GM19463 (cell line): ENCODE results near the gene NOS2.
"Not testable (repeated sequence)": the region's sequence is repeated elsewhere in the genome, so short reads cannot be mapped to it uniquely, and the experiment has no call there.

Source experiments
- ATAC-seq: cut with Tn5 transposase; IDR thresholded peaks from one replicate; pipeline ENCODE4 v1.9.1; 2021; ENCODE audit warnings: mild to moderate bottlenecking, moderate library complexity; ENCODE audit not compliant: unreplicated experiment

NOS2 gene

DNA sequence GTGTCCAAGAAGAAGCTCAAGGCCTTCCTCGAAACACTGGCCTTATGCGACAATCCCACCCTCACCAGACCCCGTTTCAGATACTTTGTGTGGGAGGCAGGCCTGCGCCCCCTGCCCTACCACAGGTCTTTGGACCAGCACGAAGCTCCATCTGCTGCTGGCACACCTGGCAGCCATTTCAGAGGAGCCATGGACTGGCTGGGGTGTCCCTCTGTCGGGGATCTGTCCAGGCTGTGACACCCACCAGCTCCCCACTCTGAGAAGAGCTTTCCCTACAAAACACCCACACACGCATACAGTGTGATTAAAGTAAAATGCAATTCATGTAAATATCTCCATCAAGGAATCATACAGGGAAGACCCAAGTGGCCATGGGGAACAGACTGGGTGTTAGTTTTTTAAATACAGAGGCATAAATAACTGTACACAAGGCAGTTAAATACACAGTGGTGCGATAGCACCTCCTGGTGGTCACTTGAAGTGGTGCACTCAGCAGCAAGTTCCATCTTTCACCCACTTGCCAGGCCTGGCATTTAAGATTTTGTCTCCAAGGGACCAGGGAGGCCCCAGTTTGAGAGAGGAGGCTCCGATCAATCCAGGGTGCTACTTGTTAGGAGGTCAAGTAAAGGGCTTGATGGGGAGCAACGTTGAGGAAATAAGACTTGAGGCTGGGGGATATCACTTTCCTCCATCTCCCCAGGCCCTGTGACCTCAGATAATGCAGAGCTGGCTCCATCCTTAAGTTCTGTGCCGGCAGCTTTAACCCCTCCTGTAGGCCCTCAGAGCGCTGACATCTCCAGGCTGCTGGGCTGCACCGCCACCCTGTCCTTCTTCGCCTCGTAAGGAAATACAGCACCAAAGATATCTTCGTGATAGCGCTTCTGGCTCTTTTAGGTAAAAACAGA is 43.6 kb downstream of the NOS2 start:
- no peak for ATAC-seq

DNA sequence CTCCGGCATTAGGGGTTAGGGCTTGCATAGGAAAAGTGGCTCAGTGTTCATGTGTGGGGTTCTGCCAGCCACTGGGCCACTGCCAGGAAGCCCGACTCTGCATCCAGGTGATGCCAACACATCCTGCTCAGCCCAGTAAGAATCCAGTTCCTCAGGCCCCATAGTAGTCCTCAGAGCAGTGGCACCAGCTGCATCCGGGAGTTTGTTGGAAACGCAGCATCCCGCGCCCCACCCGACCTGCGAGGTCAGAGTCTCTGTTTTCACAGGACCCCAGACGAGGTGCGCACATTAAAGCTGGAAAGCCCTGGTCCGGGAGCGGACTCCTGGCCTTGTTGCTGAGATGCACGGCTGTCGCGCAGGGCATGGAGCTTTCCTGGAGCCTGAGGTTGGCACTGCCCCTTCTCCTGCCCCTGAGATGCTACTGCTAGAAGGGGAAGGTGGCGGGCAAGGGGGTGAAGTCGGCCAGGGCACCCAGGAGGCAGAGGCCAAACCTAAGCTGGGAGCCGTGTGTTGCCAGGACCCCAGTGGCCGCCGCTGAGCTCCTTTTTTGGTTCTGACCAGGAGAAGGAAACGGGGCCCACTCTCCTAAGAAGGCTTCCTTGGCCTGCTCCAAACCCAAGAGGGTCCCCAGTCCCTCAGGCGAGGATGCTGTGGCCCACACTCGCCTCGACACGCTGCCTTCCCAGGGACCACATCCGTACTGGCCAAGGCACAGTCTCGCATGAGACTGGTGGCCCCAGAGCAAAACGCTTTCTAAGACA is 44.4 kb downstream of the NOS2 start:
- ATAC-seq: no peak

DNA sequence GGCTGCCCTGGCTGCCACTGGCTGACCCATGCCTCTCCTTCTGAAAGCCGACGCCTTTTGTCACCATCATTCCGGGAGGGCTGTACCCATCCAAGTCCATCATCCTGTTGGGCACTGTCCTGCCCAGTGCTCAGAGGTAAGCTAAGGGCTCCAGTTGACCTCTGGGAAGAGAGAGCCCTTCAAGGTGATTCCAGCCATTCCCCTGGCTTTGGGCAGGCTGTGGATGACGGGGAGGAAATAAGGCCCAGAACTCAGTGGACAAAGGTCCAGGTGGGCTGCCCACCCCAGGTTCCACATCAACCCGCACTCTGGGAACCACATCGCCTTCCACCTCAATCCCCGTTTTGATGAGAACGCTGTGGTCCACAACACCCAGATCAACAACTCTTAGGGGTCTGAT is 45.8 kb downstream of the NOS2 start:
- ATAC-seq: no peak

DNA sequence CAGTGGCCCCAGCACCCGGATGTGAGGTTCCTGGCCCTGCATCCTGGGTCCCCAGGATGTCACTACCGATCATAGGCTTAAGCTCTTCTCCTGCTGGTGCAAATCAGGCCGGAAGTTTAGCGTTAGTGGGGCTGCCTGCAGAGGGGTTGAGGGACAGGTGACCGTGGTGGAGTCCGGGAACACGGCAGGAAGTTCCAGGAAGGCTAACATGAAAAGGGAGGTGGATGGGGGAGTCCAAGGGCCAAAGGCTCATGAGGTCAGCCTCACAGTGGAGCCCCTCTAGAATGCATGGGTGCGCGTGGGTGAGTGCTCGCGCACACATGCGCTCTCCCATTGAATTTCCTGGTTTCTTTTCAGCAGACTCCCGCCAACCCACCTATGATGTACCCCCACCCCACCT is 46.6 kb downstream of the NOS2 start:
- not testable (repeated sequence) for ATAC-seq

DNA sequence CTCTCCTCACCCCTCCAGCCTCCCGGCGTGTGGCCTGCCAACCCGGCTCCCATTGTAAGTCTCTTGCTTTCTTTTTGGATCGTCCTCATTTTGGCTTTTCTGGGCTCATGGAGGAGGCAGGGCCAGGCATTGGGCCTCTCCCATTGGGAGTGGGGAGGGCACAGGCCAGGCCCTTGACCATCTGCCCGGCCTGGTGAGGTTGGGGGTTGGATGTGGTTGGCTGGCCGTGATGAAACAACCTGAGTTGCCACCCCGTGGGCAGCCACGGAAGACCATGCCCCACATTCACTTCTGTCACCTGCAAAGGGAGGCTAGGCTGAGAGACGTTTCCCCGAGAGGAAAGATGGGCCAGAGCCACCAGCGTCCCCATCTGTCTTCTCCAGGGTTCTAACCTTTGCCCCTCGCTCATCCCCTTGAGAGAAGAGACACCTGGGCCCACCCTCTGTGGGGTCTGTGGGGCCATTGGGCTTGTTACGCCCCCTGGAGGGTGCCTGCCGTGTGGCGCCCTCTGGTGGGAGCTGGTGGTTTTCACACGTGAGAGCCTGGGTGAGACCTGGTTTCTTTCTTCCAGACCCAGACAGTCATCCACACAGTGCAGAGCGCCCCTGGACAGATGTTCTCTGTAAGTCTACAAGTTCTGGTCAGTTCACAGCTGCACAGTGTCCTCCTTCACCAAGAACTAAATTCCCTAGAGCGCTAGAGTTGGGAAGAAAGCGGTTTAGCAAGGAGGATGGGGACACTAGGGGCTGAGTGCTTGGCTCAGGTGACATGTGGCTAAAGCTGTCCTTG is 47.3 kb downstream of the NOS2 start:
- ATAC-seq: not testable (repeated sequence)

DNA sequence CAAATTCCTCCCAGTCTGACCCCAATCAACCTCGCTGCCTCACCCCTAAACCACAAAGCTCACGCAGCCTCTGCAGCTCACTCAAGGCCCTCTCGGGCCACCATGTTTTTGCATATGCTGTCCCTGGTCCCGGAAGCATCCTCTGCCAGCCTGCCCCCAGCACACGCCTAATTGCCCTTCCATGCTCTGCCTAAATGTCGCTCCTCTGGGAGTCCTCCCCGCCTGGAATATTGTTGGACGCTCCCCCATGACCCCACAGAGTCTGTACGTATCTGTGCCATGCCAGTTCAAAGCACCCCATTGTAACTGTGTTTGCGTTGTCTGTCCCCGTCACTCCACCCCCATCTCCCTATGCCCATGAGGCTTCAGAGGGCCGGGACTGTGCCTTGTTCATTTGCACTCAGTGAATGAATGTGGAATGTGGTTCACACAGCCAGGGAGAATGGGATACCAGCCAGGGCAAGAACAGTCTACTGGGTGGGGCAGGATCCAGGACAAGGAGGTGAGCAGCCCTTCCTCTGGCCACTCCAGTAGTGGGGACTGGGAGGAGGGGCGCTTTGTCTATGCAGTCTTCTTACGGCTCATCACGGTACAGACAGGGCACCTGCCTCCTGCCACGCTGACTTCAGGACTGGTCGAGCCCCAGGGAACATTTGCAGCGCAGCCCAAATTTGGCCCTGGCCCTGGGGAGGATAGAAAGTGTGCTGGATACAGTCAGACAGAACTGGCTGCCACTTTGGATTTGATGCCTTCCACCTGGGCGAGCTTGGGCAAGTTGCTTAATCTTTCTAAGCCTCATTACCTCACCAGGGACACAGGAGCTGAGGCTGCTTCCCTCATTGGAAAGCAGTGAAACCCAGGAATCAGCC is 48.5 kb downstream of the NOS2 start:
- no peak for ATAC-seq

DNA sequence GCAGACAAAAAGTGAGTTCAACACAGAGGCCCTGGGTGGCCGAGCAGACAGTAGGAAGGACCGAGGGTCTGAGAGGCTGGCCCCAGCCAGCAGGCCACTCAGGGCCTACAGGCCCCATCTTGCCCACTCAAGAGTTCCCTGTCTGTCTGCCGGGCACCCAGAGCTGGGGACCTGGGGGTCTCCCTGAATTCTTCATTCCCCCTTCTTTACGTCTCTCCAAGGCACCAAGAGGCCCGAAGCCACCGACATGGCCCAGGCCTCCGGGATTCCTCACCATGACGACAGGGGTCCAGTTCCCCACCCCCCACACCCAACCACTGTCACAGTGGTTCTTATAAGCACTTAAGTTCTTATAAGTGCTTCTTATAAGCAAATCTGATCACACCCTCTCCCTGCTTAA is 49.2 kb downstream of the NOS2 start:
- no peak for ATAC-seq

DNA sequence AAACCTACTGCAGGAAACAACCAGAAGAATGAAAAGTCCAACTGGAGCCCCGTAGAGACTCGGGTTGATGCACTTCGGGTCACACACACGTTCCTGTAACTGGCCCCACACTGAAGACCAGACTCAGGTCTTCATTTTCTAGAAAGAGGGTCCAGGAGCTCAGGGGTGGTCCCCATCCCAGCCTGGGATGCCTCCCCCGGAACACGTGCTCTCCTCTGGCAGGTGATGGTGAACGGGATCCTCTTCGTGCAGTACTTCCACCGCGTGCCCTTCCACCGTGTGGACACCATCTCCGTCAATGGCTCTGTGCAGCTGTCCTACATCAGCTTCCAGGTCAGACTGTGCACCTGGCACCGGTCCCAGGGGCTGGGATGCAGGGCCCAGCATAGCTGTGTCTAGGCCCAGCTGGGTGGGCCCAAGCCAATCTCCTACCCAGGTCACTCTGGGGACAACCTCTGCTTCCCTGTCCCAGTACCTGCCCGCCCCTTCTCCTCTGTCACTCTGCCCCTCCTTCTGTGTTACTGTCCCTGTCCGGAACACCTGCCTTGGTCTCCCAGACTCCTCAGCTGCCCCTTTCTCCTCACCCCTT is 50.7 kb downstream of the NOS2 start:
- not testable (repeated sequence) for ATAC-seq

DNA sequence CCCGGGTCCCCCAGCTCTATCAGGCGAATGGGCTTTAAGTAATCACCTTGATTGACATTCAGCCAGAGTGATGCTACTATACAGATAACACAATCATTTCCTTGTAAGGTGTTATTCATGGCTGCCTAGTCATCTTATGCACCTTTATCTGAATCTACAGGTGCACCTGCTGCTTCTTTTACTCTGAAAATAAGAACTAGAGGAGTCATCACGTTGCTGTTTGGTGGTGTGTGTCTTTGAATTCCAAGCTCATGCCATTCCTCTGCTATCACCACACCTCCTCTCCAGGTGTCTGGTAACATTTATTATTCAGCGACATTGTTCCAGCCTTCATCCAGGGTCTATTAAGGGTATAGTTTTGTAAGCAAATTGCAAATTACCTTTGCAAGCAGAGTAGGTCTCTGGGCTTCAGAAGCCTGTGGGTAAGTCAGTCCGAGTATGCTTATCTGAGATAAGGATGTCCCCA is 51.9 kb downstream of the NOS2 start:
- no peak for ATAC-seq

DNA sequence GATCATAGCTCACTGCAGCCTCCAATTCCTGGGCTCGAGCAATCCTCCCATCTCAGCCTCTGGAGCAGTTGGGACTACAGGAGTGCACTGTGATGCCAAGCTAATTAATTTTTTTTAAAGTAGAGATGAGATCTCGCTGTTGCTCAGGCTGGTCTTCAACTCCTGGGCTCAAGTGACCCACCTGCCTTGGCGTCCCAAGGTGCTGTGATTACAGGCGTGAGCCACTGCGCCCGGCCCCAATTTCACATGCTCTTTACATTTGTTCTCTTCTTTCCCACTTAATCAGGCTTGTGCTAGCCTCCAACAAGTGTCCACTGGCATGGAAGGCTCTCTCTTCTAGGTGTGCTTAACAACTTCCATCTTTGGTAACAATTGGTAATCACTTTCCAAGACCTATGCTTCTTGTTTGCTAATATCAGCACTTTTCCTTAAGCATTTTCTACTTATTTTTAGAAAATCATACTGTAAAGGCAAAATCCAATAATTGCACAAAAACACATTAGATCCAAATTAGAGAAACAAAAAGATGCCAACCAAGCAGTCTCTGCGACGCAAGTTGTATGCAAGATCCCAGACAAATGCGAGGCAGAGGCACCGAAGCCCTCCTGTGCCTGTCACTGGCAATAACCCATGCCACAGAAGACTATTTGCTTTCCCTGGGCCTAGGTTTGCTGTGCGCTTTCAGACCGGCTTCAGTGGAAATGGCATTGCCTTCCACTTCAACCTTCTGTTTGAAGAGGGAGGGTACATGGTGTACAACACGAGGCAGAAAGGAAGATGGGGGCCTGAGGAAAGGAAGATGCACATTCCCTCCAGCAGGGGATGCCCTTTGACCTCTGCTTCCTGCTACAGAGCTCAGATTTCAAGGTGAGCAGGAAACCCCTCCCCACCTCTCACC is 52.6 kb downstream of the NOS2 start:
- no peak for ATAC-seq

DNA sequence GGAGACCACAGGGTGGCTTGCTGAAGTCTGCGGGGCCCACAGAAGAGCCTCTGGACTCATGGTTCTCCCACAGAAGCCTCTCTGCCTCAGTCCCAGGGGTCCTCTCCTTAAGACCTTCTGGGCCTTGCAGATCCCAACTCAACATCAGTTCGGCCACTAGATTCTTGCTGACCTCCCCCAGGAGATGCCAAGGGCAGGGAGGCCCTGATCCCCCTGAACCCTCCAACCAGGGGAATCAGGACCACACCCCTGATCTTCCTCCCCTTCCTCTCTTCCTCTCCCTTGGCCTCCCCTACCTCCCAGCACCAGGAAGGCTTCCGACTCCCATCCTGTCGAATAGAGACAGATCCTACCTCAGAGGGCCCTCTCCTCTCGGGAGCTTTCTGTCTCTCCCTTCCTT is 53.4 kb downstream of the NOS2 start:
- no peak for ATAC-seq

DNA sequence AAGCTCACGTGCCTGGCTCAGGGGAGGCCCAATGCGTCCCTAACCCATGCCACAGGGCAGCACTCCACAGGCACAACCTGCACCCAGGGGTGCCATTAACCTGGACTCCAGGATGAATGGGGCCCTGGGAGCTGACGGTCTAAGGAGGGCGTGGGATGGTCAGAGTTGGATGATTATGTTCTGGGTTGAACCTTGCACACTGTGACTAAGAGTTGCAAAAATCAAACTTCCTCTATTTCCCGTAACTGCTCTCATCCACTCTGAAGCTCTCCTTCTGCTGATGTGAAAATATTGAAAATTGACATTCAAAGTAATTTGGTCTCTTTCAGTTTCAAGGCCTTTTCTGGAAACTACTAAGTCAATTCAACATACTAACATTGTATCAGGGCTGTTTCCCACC is 54.0 kb downstream of the NOS2 start:
- not testable (repeated sequence) for ATAC-seq

DNA sequence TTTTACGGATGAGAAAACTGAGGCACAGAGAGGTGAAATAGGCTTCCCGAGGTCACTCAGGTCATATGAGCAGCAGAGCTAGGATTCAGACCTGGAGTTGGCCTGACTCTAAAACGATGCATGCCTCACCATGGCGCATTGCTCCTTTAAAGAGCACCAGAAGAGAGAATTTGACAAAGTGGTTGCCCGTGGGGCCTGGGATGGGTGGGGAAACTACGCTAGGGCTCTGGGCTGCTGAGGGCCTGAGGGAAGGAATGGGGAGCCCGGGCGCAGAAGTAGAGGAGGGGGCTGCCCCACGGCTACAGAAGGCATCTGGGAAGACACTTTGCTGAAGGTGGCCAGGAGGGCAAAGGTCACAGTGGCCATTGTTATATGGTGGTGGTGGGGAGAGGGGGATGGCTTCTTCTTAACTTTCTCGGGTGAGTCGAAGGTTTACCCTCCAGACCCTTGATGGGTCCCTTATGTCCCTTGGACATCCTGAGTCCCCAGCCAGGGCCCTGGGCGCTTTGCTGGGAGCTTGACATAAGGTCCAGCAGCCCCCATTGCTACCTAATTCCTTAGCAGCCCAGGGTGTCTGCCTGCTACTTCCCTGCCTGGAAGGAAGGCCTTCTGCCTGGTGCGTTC is 55.0 kb downstream of the NOS2 start:
- ATAC-seq: not testable (repeated sequence)

DNA sequence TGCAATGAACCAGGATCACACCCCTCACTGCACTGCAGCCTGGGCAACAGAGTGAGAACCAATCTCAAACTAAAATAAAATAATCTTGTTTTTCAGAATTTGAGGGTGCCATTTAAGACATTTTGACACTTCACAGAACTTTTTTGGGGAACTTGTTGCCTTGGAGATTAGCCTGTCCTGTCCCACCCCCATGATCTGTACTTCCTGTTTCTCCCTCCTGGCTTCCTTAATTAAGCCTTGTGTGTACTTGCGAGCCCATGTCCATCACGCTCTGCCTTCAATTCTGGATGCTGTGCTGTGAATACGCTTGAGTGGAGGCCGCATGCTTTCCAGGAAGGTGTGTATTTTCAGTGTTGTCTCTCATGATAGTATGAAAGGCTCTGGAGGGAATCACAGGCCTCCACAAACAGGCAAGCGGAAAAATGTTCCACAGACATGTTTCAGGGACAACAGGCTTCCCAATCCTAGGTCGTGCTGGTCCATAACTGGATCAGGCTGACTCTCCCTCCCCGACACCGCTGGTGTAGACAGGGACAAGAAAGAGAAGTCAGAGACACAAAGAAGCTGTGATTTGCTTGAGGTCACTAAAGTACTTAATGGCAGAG is 56.9 kb downstream of the NOS2 start:
- no peak for ATAC-seq

DNA sequence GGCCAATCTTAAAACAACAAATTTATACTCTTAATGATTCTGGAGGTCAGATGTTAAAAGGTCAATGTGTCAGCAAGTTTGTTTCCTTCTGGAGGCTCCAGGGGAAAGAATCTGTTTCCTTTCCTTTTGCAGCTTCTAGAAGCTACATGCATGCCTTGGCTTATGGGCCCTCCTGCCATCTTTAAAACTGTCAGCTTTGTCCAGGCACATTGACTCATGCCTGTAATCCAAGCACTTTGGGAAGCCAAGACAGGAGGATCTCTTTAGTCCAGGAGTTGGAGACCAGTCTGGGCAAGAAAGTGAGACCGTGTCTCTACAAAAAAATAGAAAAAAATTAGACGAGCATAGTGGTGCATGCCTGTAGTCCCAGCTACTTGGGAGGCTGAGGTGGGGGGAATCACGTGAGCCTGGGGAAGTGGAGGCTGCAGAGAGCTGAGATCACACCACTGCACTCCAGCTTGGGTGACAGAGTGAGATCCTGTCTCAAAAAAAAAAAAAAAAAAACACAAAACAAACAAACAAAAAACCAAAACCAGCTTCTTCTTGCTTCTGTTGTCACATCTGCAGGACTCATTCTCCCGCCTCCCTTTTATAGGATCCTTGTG is 58.3 kb downstream of the NOS2 start:
- no peak for ATAC-seq

DNA sequence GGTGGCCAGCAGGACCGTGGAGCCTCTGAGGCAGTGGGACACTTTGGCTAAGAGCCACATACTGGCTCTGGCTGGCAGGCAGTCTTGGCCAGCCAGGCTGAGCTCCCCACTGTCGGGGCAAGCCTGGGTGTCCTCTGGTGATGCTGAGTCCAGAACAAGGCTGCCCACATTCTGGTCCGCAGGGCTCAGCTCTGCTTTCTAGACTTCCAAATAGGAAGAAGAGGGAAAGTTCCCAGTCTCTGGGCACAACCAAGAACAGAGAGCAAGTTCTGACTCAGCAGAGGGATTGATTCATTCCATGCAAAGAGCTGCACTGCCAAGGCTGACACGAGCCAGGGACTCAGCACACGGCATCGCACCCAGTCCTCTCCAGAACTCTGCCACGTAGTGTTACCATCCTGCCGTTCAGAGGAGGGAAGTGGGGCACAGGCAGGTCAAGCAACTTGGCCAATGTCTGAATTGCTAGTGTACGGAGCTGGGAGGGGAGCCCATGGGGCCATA is 58.9 kb downstream of the NOS2 start:
- no peak for ATAC-seq

DNA sequence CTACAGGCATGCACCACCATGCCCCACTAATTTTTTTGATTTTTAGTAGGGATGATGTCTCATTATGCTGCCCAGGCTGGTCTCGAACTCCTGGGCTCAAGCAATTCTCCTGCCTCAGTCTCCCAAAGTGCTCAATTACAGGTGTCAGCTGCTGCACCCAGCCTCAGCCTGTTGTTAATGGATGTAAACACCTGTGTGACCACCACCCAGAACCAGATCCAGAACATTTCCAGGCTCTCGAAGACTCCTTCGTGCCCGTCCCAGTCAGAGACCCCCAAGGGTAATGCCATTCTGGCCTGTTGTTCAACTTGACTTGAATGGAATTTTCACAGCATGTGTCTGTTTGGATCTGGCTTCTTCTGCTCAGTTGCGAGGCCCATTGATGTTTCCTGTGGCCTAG is 59.8 kb downstream of the NOS2 start:
- not testable (repeated sequence) for ATAC-seq
